Activated naive CD4-positive, alpha-beta T cell treated with anti-CD3 and anti-CD28 coated beads, Interleukin-2, amount 50 U/mL, for 16 hours (primary cell): ENCODE results near the gene NR1D2.
"Not testable (repeated sequence)": the region's sequence is repeated elsewhere in the genome, so short reads cannot be mapped to it uniquely, and the experiment has no call there.

Experiments
- DNase-seq: peaks from one replicate; pipeline ENCODE4 v3.0.0-alpha.2; 2020

The NR1D2 gene

GRCh38 chr3:23968463-23969184, 23.5 kb downstream of the NR1D2 start:
- DNase-seq = no peak

GRCh38 chr3:23969393-23969792, 24.3 kb downstream of the NR1D2 start:
- DNase-seq = no peak

GRCh38 chr3:23971684-23972083, 26.6 kb downstream of the NR1D2 start:
- no peak for DNase-seq

GRCh38 chr3:23976555-23976954, 31.5 kb downstream of the NR1D2 start:
- no peak for DNase-seq

DNA sequence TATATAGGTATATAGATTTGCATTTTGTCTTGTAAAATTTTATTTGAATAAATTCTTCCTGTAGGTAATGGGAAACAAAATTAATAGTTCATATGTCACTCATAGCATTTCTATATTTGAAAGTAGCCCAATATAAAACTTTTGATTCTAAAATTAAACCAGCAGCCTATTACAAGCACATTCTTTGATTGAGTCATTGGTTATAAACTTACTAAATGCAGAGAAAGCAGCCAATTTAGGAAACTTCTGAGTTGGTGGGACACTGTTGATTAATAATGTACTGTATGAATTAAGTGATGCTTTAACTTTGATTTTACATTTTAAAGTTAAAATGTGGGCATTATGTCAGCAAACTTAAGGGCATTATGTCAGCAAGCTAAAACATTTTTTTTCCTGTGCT, 34.5 kb downstream of the NR1D2 start:
- no peak for DNase-seq

- DNase-seq = no peak
Measured at GRCh38 chr3:23981136-23981535, 36.0 kb downstream of the NR1D2 start.

DNA sequence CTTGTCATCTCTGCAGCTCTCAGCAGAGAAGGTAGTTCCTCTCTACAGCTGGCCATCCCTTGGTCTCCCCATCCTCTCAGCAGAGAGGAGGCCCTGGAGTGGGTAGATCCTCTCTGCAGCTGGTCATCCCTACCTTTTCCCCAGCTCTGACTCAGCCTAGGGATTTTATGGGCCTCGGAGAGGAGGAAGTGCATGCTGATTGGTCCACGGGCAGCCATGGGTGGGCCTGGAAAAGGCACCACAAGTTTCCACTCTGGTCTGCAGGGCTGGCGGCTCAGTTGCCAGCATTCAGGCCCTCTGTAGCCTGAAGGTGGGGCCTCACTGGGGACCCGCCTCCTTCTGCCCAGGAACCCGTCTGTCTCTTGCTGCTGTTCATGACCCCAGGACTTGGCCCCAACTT, 36.9 kb downstream of the NR1D2 start:
- DNase-seq = no peak

- DNase-seq = no peak
Measured at GRCh38 chr3:23984934-23985333, 39.8 kb downstream of the NR1D2 start.

DNA sequence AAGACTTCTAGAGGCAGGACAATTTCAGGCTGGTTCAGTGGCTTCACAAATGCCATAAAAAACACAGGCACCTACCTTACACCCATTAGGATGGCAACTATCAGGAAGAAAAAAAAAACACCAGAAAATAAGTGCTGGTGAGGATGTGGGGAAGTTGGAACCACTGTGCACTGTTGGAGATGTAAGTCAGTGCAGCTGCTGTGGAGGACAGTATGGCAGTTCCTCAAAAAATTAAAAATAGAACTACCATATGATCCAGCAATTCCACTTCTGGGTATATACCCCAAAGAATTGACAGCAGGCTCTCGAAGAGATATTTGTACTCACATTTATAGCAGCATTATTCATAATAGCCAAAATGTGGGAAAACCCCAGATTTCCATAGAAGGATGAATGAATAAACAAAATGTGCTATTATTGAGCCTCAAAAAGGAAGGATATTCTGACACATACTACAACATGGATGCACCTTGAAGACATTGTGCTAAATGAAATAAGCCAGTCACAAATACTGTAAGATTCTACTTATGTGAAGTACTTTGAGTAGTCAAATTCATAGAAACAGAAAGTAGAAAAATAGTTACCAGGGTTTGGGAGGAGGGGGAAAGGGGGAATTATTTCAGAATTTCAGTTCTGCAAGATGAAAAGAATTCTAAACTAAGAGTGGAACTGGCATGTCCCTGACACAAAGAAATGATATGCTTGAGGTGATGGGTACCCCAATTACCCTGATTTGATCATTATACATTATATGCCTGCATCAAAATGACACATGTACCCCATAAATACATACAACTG, 40.9 kb downstream of the NR1D2 start:
- no peak for DNase-seq

DNA sequence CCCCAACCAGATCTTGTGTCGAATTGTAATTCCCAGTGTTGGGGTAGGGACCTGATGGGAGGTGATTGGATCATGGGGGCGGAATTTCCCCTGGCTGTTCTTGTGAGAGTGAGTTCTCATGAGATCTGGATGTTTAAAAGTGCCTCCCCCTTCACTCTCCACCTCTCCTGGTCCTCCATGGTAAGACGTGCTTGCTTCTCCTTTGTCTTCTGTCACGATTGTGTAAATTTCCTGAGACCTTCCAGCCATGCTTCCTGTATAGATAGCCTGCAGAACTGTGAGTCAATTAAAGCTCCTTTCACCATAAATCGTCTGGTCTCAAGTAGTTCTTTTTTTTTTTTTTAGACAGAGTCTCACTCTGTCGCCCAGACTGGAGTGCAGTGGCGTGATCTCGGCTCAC, 42.3 kb downstream of the NR1D2 start:
- DNase-seq = no peak

- DNase-seq = no peak
Measured at GRCh38 chr3:23991306-23991682, 46.2 kb downstream of the NR1D2 start.

DNA sequence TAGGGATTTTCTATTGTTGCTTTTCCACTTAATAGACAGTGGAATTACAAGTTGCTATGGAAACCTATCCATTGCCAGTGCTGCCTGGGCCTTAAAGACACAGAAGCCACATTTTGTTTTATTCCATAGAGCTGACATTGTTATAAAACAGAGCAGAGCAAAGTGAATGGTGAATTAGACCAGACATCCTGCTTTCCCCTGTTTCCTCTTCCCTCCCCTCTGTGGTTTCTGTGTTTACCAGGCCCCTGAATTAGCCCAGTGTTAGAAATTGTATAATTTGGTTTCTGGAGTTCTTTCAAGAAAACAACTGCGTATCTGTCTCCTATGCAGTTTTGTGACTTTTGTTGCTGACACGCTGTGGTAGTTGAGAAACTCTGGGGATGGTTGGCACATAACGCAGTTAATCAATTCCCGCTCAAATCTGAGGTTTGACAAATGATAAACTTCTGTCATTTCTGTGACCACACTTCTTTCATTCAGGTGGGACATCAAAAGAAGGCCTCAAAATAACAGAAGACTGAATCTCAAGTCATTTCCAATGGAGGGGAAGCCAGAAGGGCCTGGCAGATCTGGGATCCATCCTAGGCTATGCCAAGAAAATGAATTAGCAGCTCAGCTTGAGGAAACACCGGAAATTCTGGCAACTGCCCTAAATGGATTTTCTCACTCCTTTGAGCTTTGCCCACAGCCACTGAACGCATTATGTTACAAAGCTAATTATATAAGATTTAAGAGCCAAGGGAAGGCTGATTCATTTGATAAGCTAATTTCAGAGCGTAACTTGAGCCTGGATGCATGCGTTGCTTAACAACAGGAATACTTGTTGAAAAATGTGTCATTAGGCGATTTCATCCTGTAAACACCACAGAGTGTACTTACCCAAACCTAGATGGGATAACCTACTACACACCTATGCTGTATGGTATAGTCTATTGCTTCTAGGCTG, 46.9 kb downstream of the NR1D2 start:
- DNase-seq = no peak

DNA sequence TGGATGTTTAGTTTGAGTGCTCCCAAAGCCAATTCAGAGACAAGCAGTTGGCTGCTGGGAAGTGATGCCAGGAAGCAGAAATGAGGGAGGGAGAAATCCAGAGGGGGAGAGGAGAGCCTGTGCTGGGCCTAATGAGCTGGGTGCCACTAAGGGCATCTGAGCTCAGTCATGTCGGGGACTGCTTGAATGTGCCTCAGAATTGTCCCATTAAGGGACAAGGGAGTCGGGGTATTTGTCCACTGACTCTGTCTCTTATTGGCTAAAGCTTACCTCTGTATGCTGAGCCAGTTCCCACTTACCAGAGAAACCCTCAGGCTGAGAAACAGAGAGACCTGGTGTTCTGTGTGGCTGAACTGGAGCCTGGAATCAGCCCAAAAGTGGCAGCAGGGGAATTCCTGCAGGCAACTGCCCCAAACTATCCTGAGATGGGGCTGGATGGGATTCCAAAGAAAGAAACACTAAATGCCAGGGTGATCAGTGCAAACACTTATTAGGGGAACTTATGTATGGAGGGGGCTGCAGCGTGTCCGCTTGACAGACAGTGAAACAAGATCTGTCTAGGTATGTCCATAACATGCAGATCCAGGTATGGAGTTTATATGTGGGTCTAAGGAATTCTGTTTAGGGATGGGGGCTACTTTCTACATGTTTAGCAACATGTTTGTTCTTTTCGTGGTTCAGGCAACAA, 48.6 kb downstream of the NR1D2 start:
- no peak for DNase-seq

DNA sequence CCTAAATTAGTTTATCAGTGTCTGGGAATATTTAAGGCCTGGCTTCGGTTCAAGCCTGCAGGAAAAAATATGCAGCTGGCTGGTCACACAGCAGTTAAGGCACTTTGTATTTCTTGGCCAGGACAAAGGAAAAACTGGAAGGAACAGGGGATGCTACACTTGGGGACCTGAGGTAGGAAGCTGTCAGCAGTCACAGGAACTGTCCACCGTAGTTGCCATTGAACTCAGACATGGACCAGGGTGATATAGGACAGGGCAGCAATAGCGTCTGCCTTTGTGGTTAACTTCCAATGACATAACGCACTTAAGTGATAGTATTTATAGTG, 49.1 kb downstream of the NR1D2 start:
- no peak for DNase-seq

- no peak for DNase-seq
Measured at GRCh38 chr3:23995219-23995618, 50.1 kb downstream of the NR1D2 start.

DNA sequence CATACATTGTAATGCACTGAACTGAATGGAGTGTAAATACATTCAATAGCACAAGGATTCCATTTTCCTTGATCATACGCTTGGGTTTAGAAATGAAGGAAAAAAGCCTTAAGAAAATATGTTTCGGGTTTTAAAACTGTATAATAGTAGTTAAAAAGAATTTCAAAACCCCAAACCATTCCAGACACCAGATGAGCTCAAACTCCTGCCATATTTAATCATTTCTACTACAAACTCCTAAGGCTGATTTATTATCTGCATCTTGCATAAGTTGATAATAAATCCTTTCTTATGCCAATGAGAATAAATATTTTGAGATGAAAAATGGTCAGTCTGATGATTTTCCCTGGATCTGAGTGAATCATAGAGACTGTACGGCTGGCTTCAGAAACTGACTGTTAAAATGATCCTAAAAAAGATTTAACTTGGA, 51.0 kb downstream of the NR1D2 start:
- DNase-seq = no peak

GRCh38 chr3:23999012-23999641, 54.0 kb downstream of the NR1D2 start:
- DNase-seq = peak; percentile 63

DNA sequence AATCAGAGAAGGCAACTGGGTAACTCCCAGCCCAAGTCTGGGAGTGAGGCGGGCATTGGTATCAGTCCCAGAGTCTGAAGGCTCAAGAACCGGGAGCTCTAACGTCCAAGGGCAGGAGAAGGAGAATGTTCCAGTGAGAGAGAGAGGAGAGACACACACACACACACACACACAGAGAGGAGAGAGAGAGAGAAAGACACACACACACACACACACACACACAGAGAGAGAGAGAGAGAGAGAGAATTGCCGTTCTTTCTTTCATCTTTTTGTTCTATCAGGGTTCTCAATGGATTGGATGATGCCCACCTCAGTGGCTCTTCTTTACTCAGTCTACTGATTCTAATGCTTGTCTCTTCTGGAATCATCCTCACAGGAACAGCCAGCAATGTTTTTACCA, 57.0 kb downstream of the NR1D2 start:
- DNase-seq = no peak

DNA sequence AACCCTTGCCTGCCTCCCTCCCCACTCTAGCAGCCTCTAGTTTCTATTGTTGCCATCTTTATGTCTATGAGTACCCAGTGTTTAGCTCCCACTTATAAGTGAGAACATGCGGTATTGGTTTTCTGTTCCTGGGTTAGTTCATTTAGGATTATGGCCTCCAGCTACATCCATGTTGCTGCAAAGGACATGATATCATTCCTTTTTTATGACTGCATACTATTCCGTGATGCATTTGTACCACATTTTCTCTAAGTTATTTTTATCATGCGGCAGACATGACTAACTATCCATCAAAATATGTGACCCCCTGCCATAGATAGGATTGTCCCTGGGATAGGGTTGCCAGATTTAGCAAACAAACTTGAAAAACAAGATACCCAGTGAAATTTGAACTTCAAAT, 58.4 kb downstream of the NR1D2 start:
- DNase-seq = no peak

DNA sequence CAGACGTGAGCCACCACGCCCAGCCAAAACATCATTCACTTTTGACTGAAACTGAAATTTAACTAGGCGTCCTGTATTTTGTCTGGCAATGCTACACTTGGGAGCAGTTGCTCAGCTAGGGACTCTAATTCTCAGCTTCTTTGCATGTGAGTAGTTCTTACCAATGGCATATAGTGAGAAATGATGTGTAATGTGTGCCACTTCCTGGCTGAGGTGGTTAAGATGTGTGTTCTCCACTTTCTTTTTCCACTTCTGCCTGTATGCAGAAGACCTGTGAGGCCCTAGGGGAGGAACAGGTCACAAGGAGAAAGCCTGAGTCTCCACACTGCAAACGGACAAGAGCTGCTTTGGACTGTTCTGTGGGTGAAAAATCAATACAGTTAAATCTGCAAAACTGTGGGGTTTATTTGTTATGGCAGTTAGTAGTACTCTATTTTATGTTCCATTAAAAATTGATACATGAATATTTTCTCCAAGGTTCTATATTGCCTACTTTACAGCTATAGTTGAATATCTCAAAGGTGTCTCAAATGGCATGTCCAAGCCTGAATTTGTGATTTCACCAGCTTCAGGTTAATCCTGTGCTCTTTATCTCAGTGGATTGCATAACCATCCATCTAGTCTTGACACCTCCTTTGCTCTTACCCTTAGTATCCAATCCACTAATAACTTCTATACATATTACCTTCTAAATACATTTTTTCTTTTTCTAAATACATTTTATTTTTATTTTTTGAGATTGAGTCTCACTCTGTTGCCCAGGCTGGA, 59.3 kb downstream of the NR1D2 start:
- no peak for DNase-seq

DNA sequence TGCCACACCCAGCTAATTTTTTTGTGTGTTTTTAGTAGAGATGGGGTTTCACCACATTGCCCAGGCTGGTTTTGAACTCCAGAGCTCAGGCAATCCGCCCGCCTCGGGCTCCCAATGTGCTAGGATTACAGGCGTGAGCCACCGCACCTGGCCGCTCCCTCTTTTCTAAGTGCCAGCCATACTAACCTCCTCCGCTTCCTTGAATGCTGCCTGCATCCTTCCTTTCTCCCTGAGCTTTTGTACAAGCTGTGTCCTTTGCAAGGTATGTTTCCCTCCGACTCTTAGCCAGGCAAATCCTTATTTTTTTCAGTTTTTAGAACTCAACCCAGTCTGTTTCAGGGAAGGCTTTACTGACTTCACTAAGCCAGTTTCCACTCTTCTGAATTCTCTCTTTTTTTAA, 60.6 kb downstream of the NR1D2 start:
- DNase-seq = no peak

DNA sequence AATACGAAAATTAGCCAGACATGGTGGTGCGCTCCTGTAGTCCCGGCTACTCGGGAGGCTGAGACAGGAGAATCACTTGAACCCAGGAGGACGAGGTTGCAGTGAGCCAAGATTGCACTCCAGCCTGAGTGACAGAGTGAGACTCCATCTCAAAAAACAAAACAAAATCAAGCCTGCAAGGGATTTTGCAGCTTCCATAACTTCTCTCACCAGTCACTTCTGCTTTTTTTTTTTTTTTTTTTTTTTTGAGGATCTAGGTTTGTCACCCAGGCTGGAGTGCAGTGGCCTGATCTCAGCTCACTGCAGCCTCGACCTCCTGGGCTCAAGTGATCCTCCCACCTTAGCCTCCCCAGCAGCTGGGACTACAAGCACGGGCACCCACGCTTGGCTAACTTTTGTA, 65.7 kb downstream of the NR1D2 start:
- DNase-seq = not testable (repeated sequence)
